ENCODE measurements around the gene SOX6. TPM values are rescaled to one million over a fixed set of nuclear protein-coding genes. Genes with fewer than 3 reads are reported as not detected.

The SOX6 gene
- total RNA-seq, 1 donor from 2014 or later: 4.5 TPM

- DNase-seq (ENCODE audit: low spot score): no peak
Measured at GRCh38 chr11:16193897-16194381, 162.4 kb downstream of the SOX6 start.

DNA sequence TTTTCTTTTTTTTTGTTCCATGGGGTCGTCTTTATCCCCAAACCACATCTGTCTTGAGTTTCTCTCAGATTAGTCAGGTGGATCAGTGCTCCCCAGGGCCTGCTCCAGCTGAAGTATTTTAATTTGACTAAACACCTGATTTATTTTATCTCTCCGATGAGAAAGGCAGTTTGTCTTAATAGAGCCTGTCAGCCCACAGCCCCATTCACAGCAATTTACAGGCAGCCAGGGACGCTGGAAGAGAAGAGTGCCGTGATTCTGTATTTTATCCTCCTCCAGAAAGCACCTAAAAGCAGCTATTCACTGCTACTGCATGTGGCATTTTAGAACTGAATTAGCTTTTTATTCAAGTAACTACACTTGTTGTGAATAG lies 164.5 kb downstream of the SOX6 start:
- DNase-seq (ENCODE audit: low spot score): no peak

- no peak for DNase-seq (ENCODE audit: low spot score)
Measured at GRCh38 chr11:16191212-16191867, 165.0 kb downstream of the SOX6 start.

GRCh38 chr11:16186680-16187079 lies 169.7 kb downstream of the SOX6 start:
- DNase-seq (ENCODE audit: low spot score): no peak

GRCh38 chr11:16185042-16185441 lies 171.3 kb downstream of the SOX6 start:
- no peak for DNase-seq (ENCODE audit: low spot score)

DNA sequence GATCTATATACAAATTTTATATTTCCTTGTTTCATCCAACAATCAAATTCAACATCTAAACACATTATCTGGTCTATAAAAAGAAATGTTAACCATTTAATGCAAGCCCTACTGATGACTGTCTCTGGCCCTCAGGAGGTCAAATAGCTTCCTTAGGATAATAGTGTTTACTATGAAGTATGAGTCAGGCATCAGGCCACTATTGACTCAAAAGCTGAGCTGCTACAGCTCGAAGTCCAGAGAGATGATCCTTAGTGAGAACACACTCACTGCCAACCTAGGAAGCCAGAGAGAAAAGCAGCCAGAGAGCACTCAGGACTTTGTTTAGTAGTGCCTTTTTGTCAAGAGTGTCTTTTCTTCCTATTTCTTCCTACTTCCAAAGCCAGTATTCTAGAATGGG lies 171.8 kb downstream of the SOX6 start:
- no peak for DNase-seq (ENCODE audit: low spot score)

DNA sequence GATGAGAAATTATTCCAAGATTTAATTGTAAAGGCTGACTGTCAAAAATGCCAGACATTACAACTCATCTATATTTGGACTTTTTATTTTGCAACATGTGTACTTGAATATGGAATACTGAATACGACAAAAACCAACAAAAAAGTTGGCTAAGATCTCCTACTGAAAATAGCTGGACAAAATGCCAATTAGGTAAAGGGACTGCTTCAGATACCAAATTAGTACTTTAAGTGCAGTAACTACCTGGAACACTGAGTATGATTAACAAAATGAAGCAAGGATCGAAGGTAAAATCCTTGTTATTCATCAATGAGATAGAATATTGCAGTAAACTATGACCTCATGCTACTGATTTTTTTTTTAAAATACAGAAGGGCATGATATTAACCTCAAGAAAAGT lies 173.8 kb downstream of the SOX6 start:
- no peak for DNase-seq (ENCODE audit: low spot score)

- DNase-seq (ENCODE audit: low spot score): no peak
Measured at GRCh38 chr11:16180868-16181267, 175.5 kb downstream of the SOX6 start.

GRCh38 chr11:16179676-16180075 lies 176.7 kb downstream of the SOX6 start:
- DNase-seq (ENCODE audit: low spot score): no peak

GRCh38 chr11:16178273-16178672 lies 178.1 kb downstream of the SOX6 start:
- no peak for DNase-seq (ENCODE audit: low spot score)

DNA sequence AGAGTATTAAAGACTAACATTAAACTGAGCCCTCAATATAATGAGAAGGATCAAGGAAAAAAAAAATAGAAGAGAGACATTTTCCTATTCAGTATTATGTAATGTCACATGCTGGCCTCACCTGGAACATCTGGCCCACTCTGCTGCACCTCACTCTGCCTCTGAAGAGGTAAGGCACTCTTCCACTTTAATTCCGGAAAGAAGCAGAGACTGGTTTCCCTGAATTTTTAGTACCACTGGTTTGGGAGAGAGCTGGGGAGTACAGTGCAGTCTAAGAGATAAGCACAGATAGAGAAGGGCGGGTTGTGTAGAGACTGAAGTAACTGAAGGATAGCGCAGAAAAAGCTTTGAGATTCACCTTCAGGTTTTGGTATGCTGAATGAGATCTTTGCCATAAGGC lies 178.7 kb downstream of the SOX6 start:
- no peak for DNase-seq (ENCODE audit: low spot score)

GRCh38 chr11:16173798-16174197 lies 182.5 kb downstream of the SOX6 start:
- no peak for DNase-seq (ENCODE audit: low spot score)

DNA sequence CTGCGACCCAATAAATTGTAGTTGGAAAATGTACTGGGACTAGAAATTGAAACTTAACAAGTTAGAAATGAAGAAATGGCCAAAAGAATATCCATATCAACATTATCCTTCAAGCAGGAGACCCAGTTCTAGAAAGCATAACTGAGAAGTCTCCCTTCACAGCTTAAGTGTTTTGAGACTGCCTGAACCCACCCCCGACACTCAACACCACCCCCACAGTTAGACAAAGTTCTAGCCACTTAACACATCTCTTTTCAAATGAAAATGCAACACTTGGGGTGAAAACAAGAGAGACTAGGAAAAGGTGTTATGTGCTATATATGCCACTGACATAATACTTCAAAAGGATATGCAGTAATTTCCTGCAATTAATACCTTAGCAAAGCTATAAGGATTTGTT lies 184.5 kb downstream of the SOX6 start:
- DNase-seq (ENCODE audit: low spot score): no peak

GRCh38 chr11:16169956-16170847 lies 186.1 kb downstream of the SOX6 start:
- DNase-seq (ENCODE audit: low spot score): no peak

DNA sequence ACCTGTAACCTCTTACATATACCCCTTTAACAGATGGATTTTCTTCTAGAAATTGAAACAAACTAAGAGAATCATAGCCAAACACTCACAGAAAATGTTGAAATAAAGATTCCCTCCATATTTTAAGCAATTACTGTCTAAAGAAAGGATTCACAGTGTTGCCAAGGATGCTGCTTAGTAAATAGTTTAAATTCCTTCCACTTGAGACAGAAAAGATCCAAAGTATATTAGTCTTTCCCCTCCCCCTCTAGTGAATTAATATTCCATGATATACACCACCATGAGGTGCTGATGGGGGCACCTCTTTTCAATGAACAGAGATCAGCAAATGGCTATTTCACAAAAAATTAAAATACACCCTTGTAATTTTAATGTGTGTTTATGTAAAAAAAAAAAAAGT lies 186.8 kb downstream of the SOX6 start:
- DNase-seq (ENCODE audit: low spot score): no peak

DNA sequence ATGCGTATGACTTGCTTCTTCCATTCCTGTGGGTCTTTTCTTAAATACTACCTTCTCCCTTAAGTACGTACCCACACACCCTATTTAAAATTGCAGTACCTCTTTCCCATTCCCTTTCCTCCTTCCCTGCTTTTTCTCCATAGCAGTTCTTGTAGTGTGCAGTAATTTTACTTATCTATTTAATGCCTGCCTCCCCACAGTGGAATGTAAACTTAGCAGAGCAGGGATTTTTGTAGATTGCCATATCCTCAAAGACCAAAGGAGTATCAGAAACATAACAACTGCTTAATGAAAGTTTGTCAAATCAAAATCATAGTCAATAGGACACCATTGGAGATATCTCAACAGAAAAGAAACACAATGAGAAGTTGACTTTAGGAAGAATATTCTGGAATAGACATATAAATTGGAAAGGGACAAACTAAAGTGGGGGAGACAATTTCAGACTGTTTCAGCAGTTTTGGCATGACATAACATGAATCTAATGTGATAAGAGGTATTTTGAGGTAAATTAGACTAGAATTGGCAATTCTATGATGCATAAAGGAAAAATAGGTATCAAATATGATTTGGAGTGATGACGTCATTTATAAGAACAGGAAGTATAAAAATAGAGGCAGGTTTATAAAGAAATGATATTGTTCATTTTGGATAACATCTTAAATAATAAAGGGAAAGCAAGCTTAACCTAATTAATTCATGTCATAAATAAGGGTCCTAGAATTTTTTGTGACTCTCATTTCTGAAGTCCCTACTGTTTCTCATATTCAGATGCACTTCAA lies 188.4 kb downstream of the SOX6 start:
- DNase-seq (ENCODE audit: low spot score): no peak

GRCh38 chr11:16166571-16166970 lies 189.8 kb downstream of the SOX6 start:
- no peak for DNase-seq (ENCODE audit: low spot score)

GRCh38 chr11:16160146-16160545 lies 196.2 kb downstream of the SOX6 start:
- no peak for DNase-seq (ENCODE audit: low spot score)

DNA sequence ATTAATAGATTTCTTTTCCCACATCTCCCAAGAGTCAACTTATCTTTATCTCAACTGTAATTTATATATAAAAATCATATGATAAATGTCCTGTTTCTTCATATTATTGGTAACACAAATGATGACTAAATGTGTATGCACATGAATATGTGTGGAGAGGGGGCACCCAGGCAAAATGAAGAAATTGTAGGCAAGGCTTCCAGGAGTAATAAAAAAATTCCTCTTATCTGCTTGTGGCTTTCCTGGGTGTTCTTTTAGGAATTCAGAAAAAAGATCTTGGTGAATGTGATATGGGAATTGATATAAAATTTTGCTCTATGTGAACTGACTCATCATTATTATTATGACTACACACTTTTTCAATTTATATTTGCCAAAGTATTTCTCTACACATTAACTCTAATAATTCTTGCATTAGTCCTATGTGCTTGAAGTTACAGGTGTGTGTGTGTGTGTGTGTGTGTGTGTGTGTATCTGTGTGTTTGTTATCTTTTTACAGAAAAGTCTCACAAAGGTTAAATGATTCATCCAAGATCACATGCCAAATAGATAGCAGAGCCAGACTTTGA lies 197.8 kb downstream of the SOX6 start:
- no peak for DNase-seq (ENCODE audit: low spot score)

- DNase-seq (ENCODE audit: low spot score): no peak
Measured at GRCh38 chr11:16157327-16157726, 199.0 kb downstream of the SOX6 start.

DNA sequence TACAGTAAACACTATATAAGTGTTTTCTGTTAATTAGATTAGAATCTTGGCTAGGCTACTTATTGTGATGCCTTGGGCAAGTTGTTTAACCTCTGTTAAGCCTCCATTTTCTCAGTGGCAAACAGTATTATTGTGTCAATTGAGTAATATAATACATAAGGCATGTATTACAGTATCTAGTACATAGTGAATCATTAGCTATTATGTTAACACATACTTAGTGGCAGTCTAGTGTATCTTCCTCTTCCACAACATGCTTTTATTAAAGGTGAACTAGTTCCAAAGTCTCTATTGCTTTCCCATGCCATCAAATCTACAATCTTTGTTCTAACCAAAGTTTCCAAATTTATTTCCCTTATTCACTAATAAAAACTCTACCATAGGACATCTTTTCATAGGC lies 200.9 kb downstream of the SOX6 start:
- no peak for DNase-seq (ENCODE audit: low spot score)

All from mesenteric fat pad (tissue), 1 donor.